Measurements from ENCODE around the gene CORT. TPM values are rescaled to one million over a fixed set of nuclear protein-coding genes. Genes with fewer than 3 reads are reported as not detected.
A peak's percentile ranks its signal among the peaks of the same experiment; 100 is the strongest.
"Not testable (repeated sequence)": the region's sequence is repeated elsewhere in the genome, so short reads cannot be mapped to it uniquely, and the experiment has no call there.

CORT gene
- total RNA-seq, 1 donor, result 0.27 TPM

- DNase-seq (ENCODE audit: low read depth in 2 of 3, low spot score in 2 of 3), result no peak
Observed at GRCh38 chr1:10437052-10437451, 12.8 kb upstream of the CORT start.

GRCh38 chr1:10438677-10439163 is 11.1 kb upstream of the CORT start:
- no peak for DNase-seq (ENCODE audit: low read depth in 2 of 3, low spot score in 2 of 3)

GRCh38 chr1:10440305-10440704 is 9.5 kb upstream of the CORT start:
- DNase-seq (ENCODE audit: low read depth in 2 of 3, low spot score in 2 of 3), result no peak

- DNase-seq (ENCODE audit: low read depth in 2 of 3, low spot score in 2 of 3), result no peak
Observed at GRCh38 chr1:10440794-10441193, 9.0 kb upstream of the CORT start.

- no peak for DNase-seq (ENCODE audit: low read depth in 2 of 3, low spot score in 2 of 3)
Observed at GRCh38 chr1:10444248-10444647, 5.6 kb upstream of the CORT start.

- no peak for DNase-seq (ENCODE audit: low read depth in 2 of 3, low spot score in 2 of 3)
Observed at GRCh38 chr1:10444795-10445397, 4.9 kb upstream of the CORT start.

GRCh38 chr1:10446790-10447422 is 2.9 kb upstream of the CORT start:
- DNase-seq (ENCODE audit: low read depth in 2 of 3, low spot score in 2 of 3), result no peak

- no peak for DNase-seq (ENCODE audit: low read depth in 2 of 3, low spot score in 2 of 3)
Observed at GRCh38 chr1:10450156-10450814, 454 bp downstream of the CORT start.

- no peak for DNase-seq (ENCODE audit: low read depth in 2 of 3, low spot score in 2 of 3)
Observed at GRCh38 chr1:10450836-10451235, 1.0 kb downstream of the CORT start.

- DNase-seq (ENCODE audit: low read depth in 2 of 3, low spot score in 2 of 3), result no peak
Observed at GRCh38 chr1:10451287-10451686, 1.5 kb downstream of the CORT start.

- DNase-seq (ENCODE audit: low read depth in 2 of 3, low spot score in 2 of 3), result no peak
Observed at GRCh38 chr1:10456048-10456447, 6.2 kb downstream of the CORT start.

GRCh38 chr1:10456661-10457060 is 6.8 kb downstream of the CORT start:
- DNase-seq (ENCODE audit: low read depth in 2 of 3, low spot score in 2 of 3), result no peak

- DNase-seq (ENCODE audit: low read depth in 2 of 3, low spot score in 2 of 3), result not testable (repeated sequence)
Observed at GRCh38 chr1:10457462-10457861, 7.6 kb downstream of the CORT start.

GRCh38 chr1:10457875-10458274 is 8.0 kb downstream of the CORT start:
- DNase-seq (ENCODE audit: low read depth in 2 of 3, low spot score in 2 of 3), result no peak

GRCh38 chr1:10459184-10459583 is 9.4 kb downstream of the CORT start:
- peak in 1 of 3 donors; percentile 7 for DNase-seq (ENCODE audit: low read depth in 2 of 3, low spot score in 2 of 3)

GRCh38 chr1:10467078-10467477 is 17.2 kb downstream of the CORT start:
- no peak for DNase-seq (ENCODE audit: low read depth in 2 of 3, low spot score in 2 of 3)

- no peak for DNase-seq (ENCODE audit: low read depth in 2 of 3, low spot score in 2 of 3)
Observed at GRCh38 chr1:10470043-10470442, 20.2 kb downstream of the CORT start.

GRCh38 chr1:10471411-10472219 is 21.8 kb downstream of the CORT start:
- DNase-seq (ENCODE audit: low read depth in 2 of 3, low spot score in 2 of 3), result no peak

GRCh38 chr1:10472220-10473144 is 22.7 kb downstream of the CORT start, which contains the start of gene DFFA:
DFFA (minus strand) TSS chr1:10472529; CDS start chr1:10472458, 71 bp downstream.
- DNase-seq (ENCODE audit: low read depth in 2 of 3, low spot score in 2 of 3), result peak; percentile 75 to 98 (median 95)
